Caki2 (cell line): ENCODE data around the gene CCL1. TPM values are rescaled to one million over a fixed set of nuclear protein-coding genes. Genes with fewer than 3 reads are reported as not detected.

Source experiments
- DNase-seq: peaks from one replicate; pipeline ENCODE4 v3.0.0-alpha.2; 2015; ENCODE audit warnings: low read depth
- in situ Hi-C: cut with HindIII; loops from 2 replicates; pipeline ENCODE4 v1.10.0; 2016; ENCODE audit warnings: low sequenced_read_pairs, low pct_unique_long_range_greater_than_20kb, mixed read lengths
- total RNA-seq: library from RNA; depleted of rRNA; stranded (reverse); fragments of >200 nt; shearing (Covaris generic); gene quantifications from 2 replicates; pipeline ENCODE4 v1.2.3, GENCODE V29; 2014; ENCODE audit warnings: low replicate concordance; rRNA removed

The CCL1 gene
- total RNA-seq, 1 experiment from 2014 or later = not detected

DNA sequence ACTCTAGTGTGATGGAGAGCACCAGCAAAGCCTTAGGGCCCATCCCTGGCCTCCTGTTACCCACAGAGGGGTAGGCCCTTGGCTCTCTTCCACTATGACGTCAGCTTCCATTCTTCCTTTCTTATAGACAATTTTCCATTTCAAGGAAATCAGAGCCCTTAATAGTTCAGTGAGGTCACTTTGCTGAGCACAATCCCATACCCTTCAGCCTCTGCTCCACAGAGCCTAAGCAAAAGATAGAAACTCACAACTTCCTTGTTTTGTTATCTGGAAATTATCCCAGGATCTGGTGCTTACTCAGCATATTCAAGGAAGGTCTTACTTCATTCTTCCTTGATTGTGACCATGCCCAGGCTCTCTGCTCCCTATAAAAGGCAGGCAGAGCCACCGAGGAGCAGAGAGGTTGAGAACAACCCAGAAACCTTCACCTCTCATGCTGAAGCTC, 44.0 kb downstream of the CCL1 start, which contains the start of gene CCL8:
CCL8 (plus strand) TSS at position 397 of the 445 bp plus-strand sequence. CDS start 67 bp downstream, outside the sequence.
- in situ Hi-C loops = no loop called here
- no peak for DNase-seq

DNA sequence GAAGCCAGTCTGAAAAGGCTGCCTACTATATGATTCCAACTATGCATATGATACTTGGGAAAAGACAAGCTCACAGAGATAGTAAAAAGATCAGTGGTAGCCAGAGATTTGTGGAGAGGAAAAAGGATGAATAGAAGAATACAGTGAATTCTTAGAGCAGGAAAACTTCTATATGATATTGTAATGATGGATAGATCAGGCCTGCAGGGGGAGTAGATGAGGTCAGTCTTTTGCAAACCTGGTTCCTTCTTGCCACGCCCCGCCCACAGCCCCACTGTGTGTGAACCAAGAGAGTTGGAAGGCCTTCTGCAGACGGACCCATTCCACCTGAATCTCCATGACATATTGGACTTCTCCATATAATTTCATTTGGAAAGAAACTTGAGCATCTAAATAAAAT, 44.6 kb downstream of the CCL1 start:
- DNase-seq = no peak
- in situ Hi-C loops = no loop called here

DNA sequence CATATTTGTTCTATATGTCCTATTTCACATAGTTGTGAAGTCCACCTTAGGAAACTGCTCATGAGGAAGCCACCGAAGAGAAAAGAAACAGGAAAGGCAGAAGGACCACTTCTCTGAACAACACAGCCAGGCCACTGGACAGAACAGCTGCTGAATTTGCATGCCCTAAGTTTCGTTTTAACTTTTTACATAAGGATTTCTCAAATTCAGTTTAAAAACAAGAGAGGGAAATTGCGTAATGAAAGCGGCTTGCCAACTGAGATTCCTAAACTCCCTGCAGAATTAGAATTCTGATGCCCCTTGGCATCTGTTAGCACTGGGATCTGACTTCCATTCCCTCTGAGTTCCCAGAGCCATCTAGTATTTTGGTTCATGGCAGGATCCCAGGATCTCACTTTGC, 48.8 kb downstream of the CCL1 start:
- no peak for DNase-seq
- in situ Hi-C loops = no loop called here

DNA sequence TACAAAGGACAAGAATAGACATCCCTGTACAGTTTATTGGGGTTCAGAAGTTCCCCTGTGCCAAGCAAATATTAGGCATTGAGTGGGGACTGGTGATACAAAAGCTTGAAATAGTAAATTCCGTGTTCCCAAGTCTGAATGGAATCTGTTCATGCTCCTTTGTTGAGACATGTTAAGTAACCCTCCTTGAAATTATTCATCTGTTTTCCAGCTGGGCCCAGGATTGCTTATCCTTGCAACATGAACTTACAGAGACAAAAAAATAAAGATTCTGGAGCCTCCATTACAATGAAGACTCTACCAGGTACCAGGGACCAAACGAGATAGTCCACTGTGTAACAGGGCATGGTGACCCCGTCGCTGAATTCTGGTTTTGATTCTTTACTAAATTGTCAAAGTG, 49.9 kb downstream of the CCL1 start:
- no peak for DNase-seq
- in situ Hi-C loops = no loop called here

DNA sequence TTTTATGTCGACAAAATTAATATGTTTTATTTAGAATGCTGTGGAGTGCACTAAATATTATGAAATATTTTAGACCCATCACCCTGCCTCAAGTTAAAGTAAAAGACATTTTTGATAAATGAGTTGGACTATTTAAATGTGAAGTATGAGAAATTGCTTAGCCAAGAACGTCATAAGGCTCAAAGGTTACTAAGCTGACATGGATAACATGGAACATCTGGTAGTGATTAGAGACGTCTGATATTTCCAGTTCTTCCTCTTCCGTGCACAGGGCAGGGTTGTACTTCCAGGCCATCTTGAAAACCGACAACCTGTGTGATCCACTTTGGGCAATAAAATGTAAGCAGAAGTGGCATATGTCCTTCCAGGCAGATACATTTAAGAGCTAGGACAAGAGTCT, 51.0 kb downstream of the CCL1 start:
- in situ Hi-C loops = no loop called here
- DNase-seq = no peak

DNA sequence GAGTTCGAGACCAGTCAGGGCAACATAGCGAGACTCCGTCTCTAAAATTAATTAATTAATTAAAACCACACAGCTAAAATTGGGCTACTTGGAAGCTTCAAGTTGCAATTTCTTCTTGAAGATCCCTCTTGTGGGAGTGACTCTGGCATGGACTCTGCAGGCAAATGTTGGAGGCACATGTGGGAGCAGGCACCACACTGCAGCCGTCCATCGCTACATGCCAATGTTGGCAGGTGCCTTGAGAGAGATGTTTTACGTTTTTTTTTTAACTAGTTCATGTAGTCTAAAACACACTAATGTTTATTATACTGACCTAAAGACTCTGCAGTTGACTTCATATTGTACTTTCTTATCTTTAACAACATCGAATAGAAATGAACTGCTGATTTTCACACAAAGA, 51.7 kb downstream of the CCL1 start:
- DNase-seq = no peak
- in situ Hi-C loops = no loop called here

Other genes starting within 250 kb of the CCL1 start
- 9.8 and 18.1 TPM in 2 replicates for gene CCL2, start 107.9 kb downstream of the CCL1 start, total RNA-seq
- not detected in 2 replicates for gene CCL7, start 93.0 kb downstream of the CCL1 start, total RNA-seq
- not detected in 2 replicates for gene CCL11, start 77.5 kb downstream of the CCL1 start, total RNA-seq
- not detected in 2 replicates for gene CCL8, start 43.8 kb downstream of the CCL1 start, total RNA-seq
- gene CCL13, start 6.8 kb downstream of the CCL1 start, total RNA-seq = not detected in 2 replicates
- gene TMEM132E, start 216.3 kb upstream of the CCL1 start, total RNA-seq = 0.07 TPM in 1 of 2 replicates, not detected in the other